Measurements from ENCODE around the gene PCDH7. TPM values are rescaled to one million over a fixed set of nuclear protein-coding genes. Genes with fewer than 3 reads are reported as not detected.

PCDH7 gene
- 26.1 and 38.6 TPM in 2 replicates for total RNA-seq (2014; rRNA removed; shearing (Covaris generic))

GRCh38 chr4:30720021-30720660 is at the start of gene PCDH7:
Gene PCDH7 (plus strand): TSS chr4:30720369. CDS start chr4:30721423, 1,054 bp downstream.
- DNase-seq (ENCODE audit: low spot score), result peak; percentile 70

- no peak for DNase-seq (ENCODE audit: low spot score)
These were observed 48.2 kb upstream of the PCDH7 start for GRCh38 chr4:30671926-30672448.

- DNase-seq (ENCODE audit: low spot score), result no peak
These were observed 24.0 kb upstream of the PCDH7 start for GRCh38 chr4:30696191-30696590.

- DNase-seq (ENCODE audit: low spot score), result peak; percentile 71
These were observed 5.6 kb upstream of the PCDH7 start for GRCh38 chr4:30714408-30715031.

- peak; percentile 40 for DNase-seq (ENCODE audit: low spot score)
These were observed 4.0 kb upstream of the PCDH7 start for GRCh38 chr4:30716158-30716557.

- DNase-seq (ENCODE audit: low spot score), result no peak
These were observed 3.4 kb upstream of the PCDH7 start for GRCh38 chr4:30716681-30717207.

GRCh38 chr4:30717208-30718020 is 2.8 kb upstream of the PCDH7 start:
- DNase-seq (ENCODE audit: low spot score), result peak; percentile 74

GRCh38 chr4:30718021-30718542 is 2.1 kb upstream of the PCDH7 start:
- DNase-seq (ENCODE audit: low spot score), result peak; percentile 30

GRCh38 chr4:30718641-30719453 is 1.3 kb upstream of the PCDH7 start:
- peak; percentile 26 for DNase-seq (ENCODE audit: low spot score)

GRCh38 chr4:30719454-30720020 is 632 bp upstream of the PCDH7 start:
- peak; percentile 54 for DNase-seq (ENCODE audit: low spot score)

GRCh38 chr4:30720661-30721184 is 554 bp downstream of the PCDH7 start:
- peak; percentile 30 for DNase-seq (ENCODE audit: low spot score)

- no peak for DNase-seq (ENCODE audit: low spot score)
These were observed 1.3 kb downstream of the PCDH7 start for GRCh38 chr4:30721185-30722091.

- DNase-seq (ENCODE audit: low spot score), result no peak
These were observed 1.9 kb downstream of the PCDH7 start for GRCh38 chr4:30722092-30722358.

GRCh38 chr4:30722359-30723200 is 2.4 kb downstream of the PCDH7 start:
- DNase-seq (ENCODE audit: low spot score), result no peak

GRCh38 chr4:30723201-30723955 is 3.2 kb downstream of the PCDH7 start:
- no peak for DNase-seq (ENCODE audit: low spot score)

GRCh38 chr4:30724247-30724646 is 4.1 kb downstream of the PCDH7 start:
- DNase-seq (ENCODE audit: low spot score), result no peak

- no peak for DNase-seq (ENCODE audit: low spot score)
These were observed 5.4 kb downstream of the PCDH7 start for GRCh38 chr4:30725562-30725961.

GRCh38 chr4:30726090-30726675 is 6.0 kb downstream of the PCDH7 start:
- DNase-seq (ENCODE audit: low spot score), result no peak
